Measurements from ENCODE around the gene LPIN2. TPM values are rescaled to one million over a fixed set of nuclear protein-coding genes. Genes with fewer than 3 reads are reported as not detected.

The LPIN2 gene
- total and polyA plus RNA-seq, 3 experiments from 2014 or later, result 68.6 to 83.2 (median 82.9) TPM

GRCh38 chr18:2979129-2979528, 33.8 kb downstream of the LPIN2 start:
- H3K27me3 Mint-ChIP-seq, result no peaks in the 10 kb centered on the region
- peak overlapping the region; percentile 78 to 99 (median 96) for H3K27ac Mint-ChIP-seq
- no peak for DNase-seq
- H3K4me3 Mint-ChIP-seq, result peak overlapping the region; percentile 75 to 92 (median 87)
- CTCF ChIA-PET, result interaction anchor here (0.8 to 5.1 kb wide), 11 partner anchors 8 to 267 kb away, joined by 3 to 55 read pairs (median 3); no protein-coding TSS in a partner anchor
- H3K9me3 ChIP-seq (ENCODE audit: low read length), result no peaks in the 10 kb centered on the region
- POLR2A ChIA-PET, result interaction anchor here (1.2 to 3.1 kb wide), 5 partner anchors 10 to 84 kb away, joined by 3 to 22 read pairs (median 12); no protein-coding TSS in a partner anchor
- H3K4me1 ChIP-seq (ENCODE audit: insufficient read depth, low read length), result peaks cover 78% of the 10 kb centered on the region
- H3K27me3 ChIP-seq (ENCODE audit: insufficient read depth, low read length, poor library complexity, severe bottlenecking), result no peaks in the 10 kb centered on the region
- H3K36me3 Mint-ChIP-seq, result peaks cover 0 to 42% (median 16%) of the 10 kb centered on the region in 3 donors
- H3K36me3 ChIP-seq (ENCODE audit: insufficient read depth, low read length), result no peaks in the 10 kb centered on the region
- no peaks in the 10 kb centered on the region for H3K9me3 Mint-ChIP-seq
- H3K4me3 ChIP-seq (ENCODE audit: low read length), result peak overlapping the region; percentile 63
- peaks cover 72 to 96% (median 94%) of the 10 kb centered on the region in 3 donors for H3K4me1 Mint-ChIP-seq
- peak overlapping the region; percentile 5 for H3K27ac ChIP-seq (ENCODE audit: low read depth, low read length)

GRCh38 chr18:2978661-2979106, 34.3 kb downstream of the LPIN2 start:
- peak in 2 of 5 donors; percentile 16 to 18 for DNase-seq
- H3K27me3 Mint-ChIP-seq, result no peaks in the 10 kb centered on the region
- peak overlapping the region; percentile 63 for H3K4me3 ChIP-seq (ENCODE audit: low read length)
- H3K27ac Mint-ChIP-seq, result peak overlapping the region; percentile 78 to 99 (median 96)
- H3K36me3 ChIP-seq (ENCODE audit: insufficient read depth, low read length), result no peaks in the 10 kb centered on the region
- peak overlapping the region; percentile 5 for H3K27ac ChIP-seq (ENCODE audit: low read depth, low read length)
- ChIA-PET POLR2A (interaction anchor here (1.2 to 3.1 kb wide), 3 partner anchors 10 to 19 kb away, joined by 3 to 22 read pairs (median 21); no protein-coding TSS in a partner anchor), CTCF (interaction anchor here (0.8 to 5.1 kb wide), 9 partner anchors 12 to 268 kb away, joined by 3 to 55 read pairs (median 6); no protein-coding TSS in a partner anchor)
- no peaks in the 10 kb centered on the region for H3K9me3 ChIP-seq (ENCODE audit: low read length)
- H3K4me1 ChIP-seq (ENCODE audit: insufficient read depth, low read length), result peaks cover 76% of the 10 kb centered on the region
- peak overlapping the region; percentile 75 to 92 (median 87) for H3K4me3 Mint-ChIP-seq
- no peaks in the 10 kb centered on the region for H3K27me3 ChIP-seq (ENCODE audit: insufficient read depth, low read length, poor library complexity, severe bottlenecking)
- H3K36me3 Mint-ChIP-seq, result peaks cover 0 to 43% (median 16%) of the 10 kb centered on the region in 3 donors
- H3K4me1 Mint-ChIP-seq, result peaks cover 69 to 94% (median 94%) of the 10 kb centered on the region in 3 donors
- no peaks in the 10 kb centered on the region for H3K9me3 Mint-ChIP-seq

GRCh38 chr18:2978208-2978607, 34.7 kb downstream of the LPIN2 start:
- H3K27me3 Mint-ChIP-seq, result no peaks in the 10 kb centered on the region
- DNase-seq, result no peak
- ChIA-PET POLR2A (interaction anchor here (1.2 to 3.1 kb wide), 4 partner anchors 9 to 19 kb away, joined by 3 to 22 read pairs (median 13); no protein-coding TSS in a partner anchor), CTCF (interaction anchor here (2.0 to 5.1 kb wide), 5 partner anchors 16 to 268 kb away, joined by 6 to 55 read pairs (median 9); no protein-coding TSS in a partner anchor)
- Histone ChIP-seq H3K9me3 (ENCODE audit: low read length) (no peaks in the 10 kb centered on the region), H3K27me3 (ENCODE audit: insufficient read depth, low read length, poor library complexity, severe bottlenecking) (no peaks in the 10 kb centered on the region), H3K4me1 (ENCODE audit: insufficient read depth, low read length) (peaks cover 76% of the 10 kb centered on the region), H3K36me3 (ENCODE audit: insufficient read depth, low read length) (no peaks in the 10 kb centered on the region), H3K27ac (ENCODE audit: low read depth, low read length) (peak overlapping the region; percentile 5), H3K4me3 (ENCODE audit: low read length) (peak overlapping the region; percentile 63)
- H3K4me1 Mint-ChIP-seq, result peaks cover 70 to 95% (median 94%) of the 10 kb centered on the region in 3 donors
- peak overlapping the region; percentile 78 to 99 (median 96) for H3K27ac Mint-ChIP-seq
- peaks cover 0 to 47% (median 17%) of the 10 kb centered on the region in 3 donors for H3K36me3 Mint-ChIP-seq
- H3K9me3 Mint-ChIP-seq, result no peaks in the 10 kb centered on the region
- peak overlapping the region; percentile 75 to 92 (median 87) for H3K4me3 Mint-ChIP-seq

GRCh38 chr18:2976218-2977132, 36.5 kb downstream of the LPIN2 start:
- Mint-ChIP-seq H3K27ac (peak overlapping the region; percentile 78 to 99 (median 90)), H3K36me3 (peaks cover 0 to 47% (median 18%) of the 10 kb centered on the region in 3 donors), H3K4me3 (peak overlapping the region; percentile 15 to 87 (median 61)), H3K4me1 (peaks cover 76 to 97% (median 95%) of the 10 kb centered on the region in 3 donors), H3K9me3 (no peaks in the 10 kb centered on the region), H3K27me3 (no peaks in the 10 kb centered on the region)
- H3K27me3 ChIP-seq (ENCODE audit: insufficient read depth, low read length, poor library complexity, severe bottlenecking), result no peaks in the 10 kb centered on the region
- POLR2A ChIA-PET, result interaction anchor here (0.6 to 1.9 kb wide), 10 partner anchors 7 to 49 kb away, joined by 3 to 14 read pairs (median 4); no protein-coding TSS in a partner anchor
- H3K36me3 ChIP-seq (ENCODE audit: insufficient read depth, low read length), result no peaks in the 10 kb centered on the region
- H3K4me1 ChIP-seq (ENCODE audit: insufficient read depth, low read length), result peaks cover 87% of the 10 kb centered on the region
- no peaks in the 10 kb centered on the region for H3K9me3 ChIP-seq (ENCODE audit: low read length)
- no peak overlapping the region for H3K27ac ChIP-seq (ENCODE audit: low read depth, low read length)
- DNase-seq, result no peak
- CTCF ChIA-PET, result interaction anchor here (0.9 to 5.1 kb wide), 14 partner anchors 9 to 271 kb away, joined by 3 to 55 read pairs (median 5); partner anchors contain the start of gene MYL12A
- H3K4me3 ChIP-seq (ENCODE audit: low read length), result no peak overlapping the region

- H3K27ac Mint-ChIP-seq, result peak overlapping the region in 7 of 8 donors; percentile 48 to 87 (median 66)
- H3K27me3 Mint-ChIP-seq, result no peaks in the 10 kb centered on the region
- Histone ChIP-seq H3K4me1 (ENCODE audit: insufficient read depth, low read length) (peaks cover 94% of the 10 kb centered on the region), H3K27me3 (ENCODE audit: insufficient read depth, low read length, poor library complexity, severe bottlenecking) (no peaks in the 10 kb centered on the region), H3K27ac (ENCODE audit: low read depth, low read length) (no peak overlapping the region), H3K36me3 (ENCODE audit: insufficient read depth, low read length) (no peaks in the 10 kb centered on the region), H3K9me3 (ENCODE audit: low read length) (no peaks in the 10 kb centered on the region), H3K4me3 (ENCODE audit: low read length) (no peak overlapping the region)
- peaks cover 81 to 97% (median 95%) of the 10 kb centered on the region in 3 donors for H3K4me1 Mint-ChIP-seq
- H3K9me3 Mint-ChIP-seq, result no peaks in the 10 kb centered on the region
- CTCF ChIA-PET, result interaction anchor here (2.2 to 9.1 kb wide), 3 partner anchors 11 to 88 kb away, joined by 11 to 75 read pairs (median 23); no protein-coding TSS in a partner anchor
- no peak for DNase-seq
- H3K4me3 Mint-ChIP-seq, result peak overlapping the region in 1 of 7 donors; percentile 63
- peaks cover 0 to 48% (median 18%) of the 10 kb centered on the region in 3 donors for H3K36me3 Mint-ChIP-seq
- POLR2A ChIA-PET, result no interaction called here
Observed at GRCh38 chr18:2974731-2975130, 38.2 kb downstream of the LPIN2 start.

- peaks cover 80 to 97% (median 95%) of the 10 kb centered on the region in 3 donors for H3K4me1 Mint-ChIP-seq
- Histone ChIP-seq H3K9me3 (ENCODE audit: low read length) (no peaks in the 10 kb centered on the region), H3K4me3 (ENCODE audit: low read length) (peak overlapping the region; percentile 51), H3K27me3 (ENCODE audit: insufficient read depth, low read length, poor library complexity, severe bottlenecking) (no peaks in the 10 kb centered on the region), H3K4me1 (ENCODE audit: insufficient read depth, low read length) (peaks cover 95% of the 10 kb centered on the region), H3K36me3 (ENCODE audit: insufficient read depth, low read length) (no peaks in the 10 kb centered on the region), H3K27ac (ENCODE audit: low read depth, low read length) (peak overlapping the region; percentile 71)
- no peaks in the 10 kb centered on the region for H3K27me3 Mint-ChIP-seq
- POLR2A ChIA-PET, result interaction anchor here (0.8 to 5.6 kb wide), 4 partner anchors 9 to 276 kb away, joined by 3 to 50 read pairs (median 4); partner anchors contain the start of gene MYL12A
- no peaks in the 10 kb centered on the region for H3K9me3 Mint-ChIP-seq
- peaks cover 0 to 35% (median 11%) of the 10 kb centered on the region in 3 donors for H3K36me3 Mint-ChIP-seq
- DNase-seq, result peak; percentile 51 to 87 (median 58)
- CTCF ChIA-PET, result interaction anchor here (0.8 to 9.1 kb wide), 8 partner anchors 11 to 91 kb away, joined by 3 to 75 read pairs (median 7); no protein-coding TSS in a partner anchor
- H3K27ac Mint-ChIP-seq, result peak overlapping the region; percentile 96 to 100 (median 98)
- peak overlapping the region; percentile 81 to 91 (median 87) for H3K4me3 Mint-ChIP-seq
Observed at GRCh38 chr18:2971741-2972552, 41.0 kb downstream of the LPIN2 start.

All from CD8-positive, alpha-beta memory T cell (primary cell).